ENCODE results near the gene TRIM67. TPM values are rescaled to one million over a fixed set of nuclear protein-coding genes. Genes with fewer than 3 reads are reported as not detected.
"Not testable (repeated sequence)": the region's sequence is repeated elsewhere in the genome, so short reads cannot be mapped to it uniquely, and the experiment has no call there.

Gene TRIM67
- total RNA-seq, 1 experiment from 2014 or later, result 0.03 TPM

DNA sequence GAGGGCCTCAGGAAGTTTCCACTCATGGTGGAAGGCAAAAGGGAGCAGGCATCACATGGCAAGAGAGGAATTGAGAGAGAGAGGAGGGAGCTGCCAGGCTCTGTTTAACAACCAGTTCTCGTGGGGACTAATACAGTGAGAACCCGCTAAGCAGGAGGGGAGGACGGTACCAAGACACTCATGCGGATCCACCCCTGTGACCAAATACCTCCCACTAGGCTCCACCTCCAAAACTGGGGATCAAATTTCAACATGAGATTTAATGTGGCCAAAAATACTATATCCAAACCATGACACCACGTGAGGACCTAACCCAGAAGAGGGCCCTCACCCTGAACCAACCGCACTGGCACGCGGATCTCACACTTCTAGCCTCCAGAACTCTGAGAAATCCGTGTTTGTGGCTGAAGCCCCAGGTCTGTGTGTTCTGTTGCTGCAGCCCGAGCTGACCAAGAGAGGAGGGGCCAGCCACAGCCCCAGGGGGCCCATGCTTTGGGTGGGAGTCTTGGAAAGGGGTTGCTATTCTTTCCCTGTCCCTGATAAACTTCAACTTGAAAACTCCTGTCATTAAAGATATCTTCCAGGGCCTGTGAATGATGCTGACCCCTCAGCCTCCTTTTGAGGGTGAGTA is 32.0 kb downstream of the TRIM67 start:
- DNase-seq (ENCODE audit: low read depth, low spot score), result no peak
- in situ Hi-C loops (cut with HindIII; ENCODE audit: low pct_unique_long_range_greater_than_20kb, low sequenced_read_pairs), result no loop called here

DNA sequence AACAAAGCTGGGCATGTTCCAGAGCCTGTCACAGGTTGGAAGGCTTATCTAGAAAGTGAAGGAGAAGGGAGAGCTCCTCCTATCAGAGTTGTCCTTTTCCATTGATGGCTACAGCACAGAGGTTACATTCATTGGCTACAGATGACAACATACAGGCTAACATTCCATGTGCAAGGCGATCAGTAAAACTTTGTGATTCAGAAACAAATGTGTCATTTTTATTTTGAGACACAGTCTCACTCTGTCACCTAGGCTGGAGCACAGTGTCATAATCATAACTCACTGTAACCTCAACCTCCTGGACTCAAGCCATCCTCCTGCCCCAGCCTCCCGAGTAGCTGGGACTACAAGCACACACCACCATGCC is 32.6 kb downstream of the TRIM67 start:
- DNase-seq (ENCODE audit: low read depth, low spot score), result no peak
- in situ Hi-C loops (cut with HindIII; ENCODE audit: low pct_unique_long_range_greater_than_20kb, low sequenced_read_pairs), result no loop called here

DNA sequence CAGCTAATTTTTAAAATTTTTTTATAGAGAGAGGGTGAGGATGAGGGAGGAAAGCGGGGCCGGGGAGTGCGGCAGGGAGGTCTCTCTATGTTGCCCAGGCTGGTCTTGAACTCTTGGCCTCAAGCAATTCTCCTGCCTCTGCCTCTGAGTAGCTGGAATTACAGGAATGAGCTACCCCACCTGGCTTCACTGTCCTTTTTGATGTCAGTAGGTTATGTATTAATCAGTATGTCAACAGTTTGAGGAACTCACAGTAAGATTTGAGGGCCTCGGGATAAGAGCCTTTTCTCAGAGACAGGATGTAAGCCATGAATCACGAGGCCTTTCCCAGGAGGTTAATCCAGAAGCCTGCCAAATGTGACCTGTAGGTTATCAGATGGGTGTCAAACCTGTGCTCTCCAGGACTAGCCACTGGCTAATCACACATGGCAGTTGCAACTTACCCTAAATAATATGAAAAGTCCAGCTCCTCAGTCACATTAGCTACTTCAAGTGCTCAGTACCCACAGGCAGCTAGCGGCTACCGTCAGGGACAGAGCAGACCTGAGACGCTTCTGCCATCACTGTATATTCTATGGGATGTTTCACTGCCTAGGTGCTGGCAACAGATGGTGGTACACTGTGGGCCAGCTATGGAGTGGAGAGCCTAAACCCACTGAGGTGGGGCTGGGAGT is 33.1 kb downstream of the TRIM67 start:
- in situ Hi-C loops (cut with HindIII; ENCODE audit: low pct_unique_long_range_greater_than_20kb, low sequenced_read_pairs), result no loop called here
- DNase-seq (ENCODE audit: low read depth, low spot score), result no peak

DNA sequence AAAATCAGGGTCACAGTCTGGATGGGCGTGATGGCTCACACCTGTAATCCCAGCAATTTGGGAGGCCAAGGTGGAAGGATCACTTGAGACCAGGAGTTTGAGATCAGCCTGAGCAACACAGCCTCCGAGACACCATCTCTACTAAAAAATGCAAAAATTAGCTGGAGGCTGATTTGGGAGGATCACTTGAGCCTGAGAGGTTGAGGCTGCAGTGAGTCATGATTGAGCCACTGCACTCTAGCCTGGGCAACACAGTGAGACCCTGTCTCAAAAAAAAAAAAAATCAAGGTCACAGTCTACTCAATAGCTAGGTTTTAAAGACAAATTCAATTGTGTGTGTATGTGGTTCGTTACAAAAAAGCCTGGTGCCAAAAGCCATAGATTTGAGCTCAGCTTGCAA is 34.4 kb downstream of the TRIM67 start:
- DNase-seq (ENCODE audit: low read depth, low spot score), result no peak
- in situ Hi-C loops (cut with HindIII; ENCODE audit: low pct_unique_long_range_greater_than_20kb, low sequenced_read_pairs), result no loop called here

DNA sequence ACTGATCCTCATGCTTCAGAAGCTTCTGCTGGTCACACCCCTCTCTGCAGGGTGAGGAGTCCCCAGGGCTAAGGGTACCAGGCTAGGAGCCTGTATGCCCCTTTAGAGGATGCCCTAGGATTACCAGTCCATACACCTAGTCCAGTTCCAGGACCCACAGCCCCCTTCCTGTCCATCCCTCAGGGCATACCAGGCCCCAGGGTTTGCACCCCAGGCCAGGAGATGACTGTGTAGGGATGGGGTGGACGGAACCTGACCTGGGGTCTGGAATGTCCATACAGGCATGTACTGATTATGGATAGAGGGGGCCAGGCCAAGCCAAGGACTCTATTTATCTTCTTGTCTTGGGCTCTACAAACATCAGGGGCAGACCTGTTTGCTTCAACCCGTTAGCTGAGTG is 34.9 kb downstream of the TRIM67 start:
- in situ Hi-C loops (cut with HindIII; ENCODE audit: low pct_unique_long_range_greater_than_20kb, low sequenced_read_pairs), result no loop called here
- no peak for DNase-seq (ENCODE audit: low read depth, low spot score)

DNA sequence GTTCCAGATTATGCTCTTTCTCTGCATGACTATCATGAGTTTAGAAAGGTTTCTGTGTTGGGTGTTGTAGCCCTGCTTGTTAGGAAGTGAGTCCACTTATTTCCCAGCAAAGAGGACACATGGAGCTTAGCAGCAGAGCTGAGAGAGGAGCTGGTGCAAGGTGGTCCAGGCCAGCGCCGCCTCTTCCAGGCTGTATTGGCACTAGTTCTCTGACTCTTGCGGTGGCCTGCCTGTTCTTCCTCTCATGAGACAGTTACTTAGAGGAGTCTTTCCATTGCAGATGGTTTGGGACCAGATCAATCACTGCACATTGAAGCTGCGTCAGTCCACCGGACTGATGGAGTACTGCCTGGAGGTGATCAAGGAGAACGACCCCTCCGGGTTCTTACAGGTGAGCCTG is 38.0 kb downstream of the TRIM67 start:
- in situ Hi-C loops (cut with HindIII; ENCODE audit: low pct_unique_long_range_greater_than_20kb, low sequenced_read_pairs), result no loop called here

DNA sequence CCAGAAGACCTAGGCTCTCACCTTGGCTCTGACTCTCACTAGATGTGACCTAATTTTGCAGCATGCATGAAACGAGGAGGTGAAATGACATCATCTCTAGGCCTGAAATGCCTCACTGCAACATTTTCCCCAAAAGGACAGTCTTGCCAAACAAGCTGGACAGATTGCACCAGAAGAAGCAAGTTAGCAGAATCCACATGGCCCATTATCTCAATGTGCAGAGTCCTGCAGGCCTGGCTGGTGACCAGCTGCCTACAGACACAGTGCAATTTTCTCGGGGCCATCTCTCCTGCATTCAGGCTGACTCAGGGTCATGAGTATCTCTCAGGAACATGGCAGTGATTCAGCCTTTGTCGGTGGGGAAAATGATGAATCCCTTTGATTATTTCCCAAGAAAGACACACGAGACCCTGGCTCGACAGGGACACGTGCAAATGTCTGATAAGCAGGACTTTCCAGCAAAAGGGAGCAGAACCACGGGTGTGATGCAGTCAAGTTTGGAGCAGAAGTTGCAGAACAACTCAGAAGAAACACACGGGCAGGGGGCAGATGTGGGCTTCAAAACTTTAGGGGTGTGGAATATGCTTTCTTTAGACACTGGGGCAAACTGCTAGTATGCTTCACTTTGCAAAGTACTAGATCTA is 38.7 kb downstream of the TRIM67 start:
- DNase-seq (ENCODE audit: low read depth, low spot score), result peak; percentile 41
- in situ Hi-C loops (cut with HindIII; ENCODE audit: low pct_unique_long_range_greater_than_20kb, low sequenced_read_pairs), result no loop called here

More for the DNA sequence above, 38.0 kb downstream of the TRIM67 start:
- no peak for DNase-seq (ENCODE audit: low read depth, low spot score)

DNA sequence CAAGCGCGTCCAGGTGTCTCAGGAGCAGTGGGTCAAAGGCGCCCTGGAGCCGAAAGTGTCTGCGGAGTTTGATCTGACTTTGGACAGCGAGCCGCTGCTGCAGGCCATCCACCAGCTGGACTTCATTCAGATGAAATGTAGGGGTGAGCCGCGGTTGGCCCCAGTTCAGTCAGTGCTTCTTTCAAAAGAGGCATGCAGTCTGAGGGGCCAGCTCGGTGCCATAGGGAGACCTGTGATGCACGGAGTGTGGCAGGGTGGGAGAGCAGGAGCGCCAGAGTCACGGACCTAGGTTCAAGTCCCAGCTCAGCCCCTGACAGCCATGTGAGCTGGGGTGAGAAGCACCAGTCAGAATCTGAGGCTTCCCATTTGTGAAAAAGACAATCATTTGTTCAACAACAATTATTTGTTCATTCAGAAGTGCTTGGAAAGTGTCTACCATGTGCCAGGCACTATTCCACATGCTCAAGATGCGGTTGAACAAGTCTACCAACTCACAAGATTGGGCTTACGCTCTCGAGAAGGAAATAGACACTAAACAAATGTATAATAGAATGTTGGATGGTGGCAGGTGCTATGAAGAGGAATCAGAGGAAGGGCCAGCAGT is 39.6 kb downstream of the TRIM67 start:
- no peak for DNase-seq (ENCODE audit: low read depth, low spot score)
- in situ Hi-C loops (cut with HindIII; ENCODE audit: low pct_unique_long_range_greater_than_20kb, low sequenced_read_pairs), result no loop called here

DNA sequence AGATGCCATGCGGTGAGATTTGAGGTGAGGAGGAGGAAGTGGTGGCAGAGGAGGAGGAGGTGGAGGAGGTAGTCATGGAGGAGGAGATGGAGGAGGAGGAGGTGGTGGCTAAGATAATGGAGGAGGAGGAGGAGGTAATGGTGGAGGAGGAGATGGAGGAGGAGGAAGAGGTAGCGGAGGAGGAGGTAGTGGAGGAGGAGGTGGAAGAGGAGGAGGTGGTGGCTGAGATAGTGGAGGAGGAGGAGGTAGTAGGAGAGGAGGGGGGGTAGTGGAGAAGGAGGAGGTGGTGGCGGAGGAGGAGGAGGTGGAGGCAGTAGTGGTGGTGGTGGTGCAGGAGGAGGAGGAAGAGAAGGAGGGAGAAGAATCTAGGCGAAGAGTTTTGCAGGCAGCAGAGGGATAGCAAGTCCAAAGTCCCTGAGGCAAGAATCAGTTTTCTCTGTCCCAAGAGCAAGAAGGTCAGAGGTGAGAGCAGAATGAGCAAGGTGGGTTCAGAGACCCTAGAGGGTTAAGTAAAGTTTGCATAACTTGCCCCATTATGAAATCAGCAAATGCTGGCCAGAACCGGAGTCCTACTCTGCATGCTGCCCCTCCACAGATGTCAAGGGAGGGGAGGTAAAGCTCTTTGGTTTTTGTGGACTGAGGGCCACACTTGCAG is 40.2 kb downstream of the TRIM67 start:
- in situ Hi-C loops (cut with HindIII; ENCODE audit: low pct_unique_long_range_greater_than_20kb, low sequenced_read_pairs), result no loop called here
- DNase-seq (ENCODE audit: low read depth, low spot score), result no peak

DNA sequence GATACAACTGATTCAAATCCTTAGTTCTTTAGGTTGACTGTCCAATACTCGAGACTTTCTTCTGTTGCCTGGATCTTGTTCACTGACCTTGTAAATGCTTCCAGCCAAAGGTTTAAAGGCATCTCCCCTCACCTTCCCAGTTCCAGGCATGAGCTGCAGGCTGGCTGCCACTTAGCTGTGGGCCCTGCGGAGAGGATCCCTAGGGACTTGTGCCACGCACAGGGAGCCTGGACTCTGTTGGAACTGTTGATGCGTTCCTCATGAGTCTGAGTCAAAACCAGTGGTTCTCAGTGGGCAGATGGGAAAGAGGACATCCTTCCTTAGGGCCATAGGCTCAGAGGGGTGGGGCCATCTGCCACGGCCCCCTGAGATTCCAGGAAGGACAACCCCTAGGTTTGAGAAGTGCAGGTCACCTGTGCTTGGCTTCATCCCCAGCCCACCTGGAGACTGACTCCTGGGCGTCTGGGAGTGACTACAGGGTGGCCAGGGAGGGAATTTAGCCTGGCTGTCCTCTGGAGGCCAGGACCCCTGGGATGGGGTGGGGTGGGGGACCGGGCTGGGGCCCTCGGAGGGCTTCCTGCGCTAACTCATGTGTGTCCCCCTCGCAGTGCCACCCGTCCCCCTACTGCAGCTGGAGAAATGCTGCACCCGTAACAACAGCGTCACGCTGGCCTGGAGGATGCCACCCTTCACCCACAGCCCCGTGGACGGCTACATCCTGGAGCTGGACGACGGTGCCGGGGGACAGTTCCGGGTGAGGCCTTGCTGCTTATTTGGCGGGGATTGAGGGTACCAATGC is 41.6 kb downstream of the TRIM67 start:
- in situ Hi-C loops (cut with HindIII; ENCODE audit: low pct_unique_long_range_greater_than_20kb, low sequenced_read_pairs), result no loop called here
- no peak for DNase-seq (ENCODE audit: low read depth, low spot score)

DNA sequence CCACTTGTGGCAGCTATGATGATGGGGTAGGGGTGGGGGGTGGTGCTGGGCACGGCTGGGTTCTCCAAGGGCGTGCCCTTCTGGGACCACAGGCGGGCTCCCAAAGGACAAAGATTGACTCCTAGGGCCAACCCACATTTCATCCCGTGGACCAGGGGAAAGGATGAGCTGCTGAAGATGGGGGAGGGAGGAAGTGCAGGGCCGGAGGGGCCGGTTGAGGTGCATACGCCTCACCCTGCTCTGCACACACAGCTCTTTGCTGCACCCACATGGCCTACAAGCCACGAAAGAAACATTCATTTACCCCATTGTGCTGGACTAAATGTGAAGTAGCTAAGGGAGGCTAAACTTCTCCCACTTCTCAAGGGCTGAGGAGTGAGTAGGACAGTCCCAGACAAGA is 45.0 kb downstream of the TRIM67 start:
- peak; percentile 45 for DNase-seq (ENCODE audit: low read depth, low spot score)
- in situ Hi-C loops (cut with HindIII; ENCODE audit: low pct_unique_long_range_greater_than_20kb, low sequenced_read_pairs), result no loop called here

DNA sequence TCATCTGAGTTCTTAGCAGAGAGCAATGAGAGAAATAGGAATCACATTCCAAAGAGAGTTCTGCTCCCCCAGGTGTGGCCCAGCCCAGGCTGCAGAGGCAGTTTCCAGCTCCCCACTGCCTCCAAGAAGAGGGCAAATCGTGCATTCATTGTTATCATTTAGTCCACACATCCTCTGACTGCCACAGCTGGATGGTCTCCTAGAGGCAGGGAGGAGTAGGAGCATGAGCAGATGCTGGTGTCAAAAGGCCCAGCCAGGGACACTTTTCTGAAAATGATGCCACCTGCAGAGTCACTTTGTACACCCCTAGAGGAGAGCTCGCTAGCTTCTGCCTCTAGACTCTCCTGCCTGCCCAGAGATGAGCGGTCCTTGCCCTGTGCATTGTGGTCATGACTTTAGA is 45.6 kb downstream of the TRIM67 start:
- in situ Hi-C loops (cut with HindIII; ENCODE audit: low pct_unique_long_range_greater_than_20kb, low sequenced_read_pairs), result no loop called here

DNA sequence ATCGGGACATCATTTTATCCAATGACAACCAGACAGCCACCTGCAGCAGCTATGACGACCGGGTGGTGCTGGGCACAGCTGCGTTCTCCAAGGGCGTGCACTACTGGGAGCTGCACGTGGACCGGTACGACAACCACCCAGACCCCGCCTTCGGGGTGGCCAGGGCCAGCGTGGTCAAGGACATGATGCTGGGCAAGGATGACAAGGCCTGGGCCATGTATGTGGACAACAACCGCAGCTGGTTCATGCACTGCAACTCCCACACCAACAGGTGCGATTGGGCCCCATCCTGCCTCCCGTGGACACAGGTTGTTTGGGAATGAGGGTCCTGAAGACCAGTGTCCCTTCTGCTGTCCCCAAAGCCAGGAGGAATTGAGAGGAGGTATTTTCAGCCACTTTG is 47.1 kb downstream of the TRIM67 start:
- in situ Hi-C loops (cut with HindIII; ENCODE audit: low pct_unique_long_range_greater_than_20kb, low sequenced_read_pairs), result no loop called here
- DNase-seq (ENCODE audit: low read depth, low spot score), result no peak

More for the DNA sequence above, 45.6 kb downstream of the TRIM67 start:
- no peak for DNase-seq (ENCODE audit: low read depth, low spot score)

DNA sequence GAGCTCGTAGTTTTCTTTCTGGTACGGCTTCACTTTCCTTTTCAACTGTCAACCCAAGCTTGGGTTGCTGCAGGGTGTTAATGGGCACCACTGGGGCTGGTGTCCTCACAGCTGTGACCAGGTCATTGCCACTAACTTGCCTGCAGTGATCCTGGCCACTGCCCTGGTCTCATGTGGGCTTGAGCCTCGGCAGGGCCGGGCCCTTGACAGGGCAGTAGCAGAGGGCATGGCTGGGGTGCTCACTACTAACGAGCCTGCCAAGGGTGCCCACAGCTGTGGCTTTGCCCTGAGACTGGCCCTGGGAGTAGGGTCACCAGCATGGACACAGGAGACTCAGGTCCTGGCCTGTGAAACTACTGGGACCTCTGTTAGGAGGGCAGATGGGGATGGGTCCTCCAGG is 47.7 kb downstream of the TRIM67 start:
- DNase-seq (ENCODE audit: low read depth, low spot score), result no peak
- in situ Hi-C loops (cut with HindIII; ENCODE audit: low pct_unique_long_range_greater_than_20kb, low sequenced_read_pairs), result no loop called here

DNA sequence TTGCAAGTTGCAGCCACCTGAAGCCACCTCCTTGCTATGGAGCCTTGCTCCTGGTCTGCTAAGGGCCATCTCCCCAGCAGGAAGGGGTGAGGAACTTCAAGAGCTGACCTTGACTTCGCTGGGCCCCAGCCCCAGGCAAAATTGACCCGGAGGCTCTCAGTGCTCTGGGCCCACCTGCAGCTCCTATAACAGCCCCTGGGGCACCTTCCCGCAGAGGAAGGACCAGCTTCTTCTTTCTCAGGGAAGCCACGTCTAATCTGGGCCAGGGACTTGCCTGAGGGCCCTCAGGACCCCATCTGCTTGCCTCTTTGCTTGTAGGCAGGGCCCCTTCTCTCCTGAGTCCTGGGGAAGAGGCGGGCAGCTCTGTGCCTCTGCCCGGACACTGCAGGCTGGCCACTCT is 48.3 kb downstream of the TRIM67 start:
- in situ Hi-C loops (cut with HindIII; ENCODE audit: low pct_unique_long_range_greater_than_20kb, low sequenced_read_pairs), result no loop called here
- DNase-seq (ENCODE audit: low read depth, low spot score), result no peak

DNA sequence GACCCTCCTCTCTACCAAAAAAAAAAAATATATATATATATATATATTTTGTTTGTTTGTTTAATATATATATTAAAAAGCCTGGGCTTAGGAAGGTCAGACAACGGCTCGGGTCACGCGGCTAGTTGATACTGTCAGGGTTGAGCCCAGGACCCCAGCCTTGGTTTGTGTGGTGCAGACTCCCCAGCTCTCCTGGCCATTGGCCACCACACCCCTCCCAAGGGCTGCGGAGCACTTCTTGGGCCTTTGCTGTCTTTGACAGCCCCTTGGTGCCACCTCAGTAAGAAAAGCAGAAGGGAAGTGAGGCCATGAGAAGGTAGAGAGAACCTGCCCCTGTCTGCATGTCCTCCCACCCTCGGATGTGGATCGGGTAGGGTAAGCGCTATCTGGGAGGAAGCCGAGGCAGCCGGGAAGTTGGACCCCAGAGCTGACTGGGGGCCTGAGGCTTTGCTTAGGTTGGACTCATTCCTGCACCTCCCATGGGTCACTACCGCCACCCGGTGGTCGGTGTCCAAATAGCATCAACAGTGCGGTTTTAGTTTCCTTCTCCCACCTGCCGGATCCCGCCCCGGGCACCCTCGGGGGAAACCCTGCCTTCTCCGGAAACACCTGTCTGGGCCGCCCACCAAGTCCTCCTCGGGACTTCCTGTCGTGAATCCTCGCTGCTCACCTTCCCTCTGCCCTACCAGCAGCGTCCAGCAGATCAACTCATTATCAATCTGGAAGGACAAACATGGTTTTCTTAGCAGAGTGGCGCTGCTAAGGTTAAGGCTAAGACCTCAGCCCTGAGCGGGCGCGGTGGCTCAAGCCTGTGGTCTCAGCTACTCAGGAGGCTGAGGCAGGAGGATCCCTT is 49.4 kb downstream of the TRIM67 start:
- DNase-seq (ENCODE audit: low read depth, low spot score), result peak; percentile 82
- in situ Hi-C loops (cut with HindIII; ENCODE audit: low pct_unique_long_range_greater_than_20kb, low sequenced_read_pairs), result no loop called here

DNA sequence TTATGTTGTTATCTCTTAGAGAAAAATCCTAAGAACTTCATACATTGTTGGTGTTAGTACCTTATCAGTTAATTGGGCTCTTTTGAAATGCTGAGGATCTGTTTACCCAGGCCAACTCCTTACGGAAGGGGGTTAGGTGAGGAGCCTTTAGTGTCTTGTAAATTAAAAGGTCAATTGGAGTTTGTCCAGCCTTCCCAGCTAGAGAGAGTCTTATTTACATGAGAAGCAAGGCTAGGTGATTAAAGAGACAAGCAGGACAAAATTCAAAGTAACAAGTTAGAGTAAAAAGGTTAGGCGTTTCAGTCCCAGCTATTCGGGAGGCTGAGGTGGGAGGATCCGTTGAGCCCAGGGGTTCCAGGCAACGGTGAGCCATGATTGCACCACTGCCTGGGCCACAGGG is 50.4 kb downstream of the TRIM67 start:
- DNase-seq (ENCODE audit: low read depth, low spot score); in situ Hi-C loops (cut with HindIII; ENCODE audit: low pct_unique_long_range_greater_than_20kb, low sequenced_read_pairs): not testable (repeated sequence)

All from SK-MEL-5 (cell line).